Cardiac muscle cell (in vitro differentiated cells and primary cell): ENCODE measurements around the gene PLOD1. TPM values are rescaled to one million over a fixed set of nuclear protein-coding genes. Genes with fewer than 3 reads are reported as not detected.
"Not testable (repeated sequence)": the region's sequence is repeated elsewhere in the genome, so short reads cannot be mapped to it uniquely, and the experiment has no call there.

Experiments
- DNase-seq, 2 donors: peaks; one replicate each; pipeline versions ENCODE4 v3.0.0 to v3.0.0-alpha.2; 2010 to 2017; ENCODE audit warnings: low read depth in 1 of 2, low spot score in 1 of 2
- H3K27ac ChIP-seq: fragments of 200-600 bp; sonication (generic); 2 replicates; pipeline ENCODE4 v1.5.1; 2016
- H3K27me3 ChIP-seq: fragments of 200-600 bp; sonication (generic); 2 replicates; pipeline ENCODE4 v1.6.0; 2016; ENCODE audit warnings: control low read depth
- H3K36me3 ChIP-seq: fragments of 200-600 bp; sonication (generic); 2 replicates; pipeline ENCODE4 v1.5.1; 2016; ENCODE audit warnings: control low read depth
- H3K4me1 ChIP-seq: fragments of 200-600 bp; sonication (generic); 2 replicates; pipeline ENCODE4 v1.8.1; 2017; ENCODE audit warnings: low read depth, mild to moderate bottlenecking, mixed run types
- H3K4me3 ChIP-seq: fragments of 200-600 bp; sonication (generic); 2 replicates; pipeline ENCODE4 v1.5.1; 2016; ENCODE audit warnings: mild to moderate bottlenecking
- H3K9me3 ChIP-seq: fragments of 200-600 bp; sonication (generic); 2 replicates; pipeline ENCODE4 v1.5.1; 2017; ENCODE audit warnings: low read depth, mild to moderate bottlenecking, control low read depth
- CTCF ChIP-seq: IDR thresholded peaks from 2 replicates; pipeline ENCODE4 v1.5.1; 2012; ENCODE audit warnings: low read depth, mild to moderate bottlenecking, low read length
- polyA plus RNA-seq: library from polyadenylated mRNA; unstranded; fragments of >200 nt; fragmentation: Nextera tagmentation; extraction: Ambion mirVana; gene quantifications from 2 replicates; pipeline ENCODE4 v1.2.1, GENCODE V29; 2016
- total RNA-seq: library from RNA; depleted of rRNA; stranded (reverse); fragments of >200 nt; gene quantifications from 2 replicates; pipeline ENCODE4 v1.2.3, GENCODE V29; 2016

Gene PLOD1
- total and polyA plus RNA-seq, 2 experiments from 2014 or later: 149 to 185 TPM

GRCh38 chr1:11888877-11889208, 45.7 kb upstream of the PLOD1 start:
- H3K27me3 ChIP-seq: no peaks in the 10 kb centered on the region
- H3K27ac ChIP-seq: peak overlapping the region; percentile 10
- no peaks in the 10 kb centered on the region for H3K9me3 ChIP-seq
- no peak for TF ChIP-seq CTCF
- no peak for DNase-seq
- H3K36me3 ChIP-seq: no peaks in the 10 kb centered on the region
- H3K4me1 ChIP-seq: peaks cover 24% of the 10 kb centered on the region
- H3K4me3 ChIP-seq: no peak overlapping the region

GRCh38 chr1:11891433-11892186, 42.9 kb upstream of the PLOD1 start:
- peaks cover 14% of the 10 kb centered on the region for H3K4me1 ChIP-seq
- H3K4me3 ChIP-seq: no peak overlapping the region
- H3K27me3 ChIP-seq: no peaks in the 10 kb centered on the region
- H3K27ac ChIP-seq: no peak overlapping the region
- no peak for TF ChIP-seq CTCF
- H3K36me3 ChIP-seq: no peaks in the 10 kb centered on the region
- H3K9me3 ChIP-seq: no peaks in the 10 kb centered on the region
- no peak for DNase-seq

GRCh38 chr1:11893907-11894251, 40.6 kb upstream of the PLOD1 start:
- H3K4me3 ChIP-seq: no peak overlapping the region
- H3K27me3 ChIP-seq: peaks cover 14% of the 10 kb centered on the region
- no peak overlapping the region for H3K27ac ChIP-seq
- H3K36me3 ChIP-seq: no peaks in the 10 kb centered on the region
- H3K9me3 ChIP-seq: no peaks in the 10 kb centered on the region
- TF ChIP-seq CTCF: peak; percentile 97
- DNase-seq: peak; percentile 59 to 78
- no peaks in the 10 kb centered on the region for H3K4me1 ChIP-seq

- not testable (repeated sequence) for H3K9me3 ChIP-seq, H3K27ac ChIP-seq, DNase-seq, H3K36me3 ChIP-seq, H3K4me3 ChIP-seq, H3K4me1 ChIP-seq
- H3K27me3 ChIP-seq: peaks cover 20% of the 10 kb centered on the region
Observed at GRCh38 chr1:11894501-11894900, 40.0 kb upstream of the PLOD1 start.

- no peak for DNase-seq
- Histone ChIP-seq H3K27me3 (peaks cover 27% of the 10 kb centered on the region), H3K9me3 (no peaks in the 10 kb centered on the region), H3K4me1 (no peaks in the 10 kb centered on the region), H3K36me3 (no peaks in the 10 kb centered on the region), H3K27ac (no peak overlapping the region), H3K4me3 (no peak overlapping the region)
- TF ChIP-seq CTCF: no peak
Observed at GRCh38 chr1:11898086-11898785, 36.3 kb upstream of the PLOD1 start.

- peaks cover 27% of the 10 kb centered on the region for H3K27me3 ChIP-seq
Observed at GRCh38 chr1:11898831-11899467, 35.6 kb upstream of the PLOD1 start.

GRCh38 chr1:11901446-11901845, 33.1 kb upstream of the PLOD1 start:
- H3K27me3 ChIP-seq: peaks cover 27% of the 10 kb centered on the region
- not testable (repeated sequence) for DNase-seq, H3K4me1 ChIP-seq, H3K27ac ChIP-seq, H3K36me3 ChIP-seq, H3K9me3 ChIP-seq, H3K4me3 ChIP-seq

More at GRCh38 chr1:11898831-11899467, 35.6 kb upstream of the PLOD1 start:
- H3K4me3 ChIP-seq: no peak overlapping the region
- H3K36me3 ChIP-seq: no peaks in the 10 kb centered on the region
- DNase-seq: peak in 1 of 2 donors; percentile 74
- no peak for TF ChIP-seq CTCF
- H3K4me1 ChIP-seq: no peaks in the 10 kb centered on the region
- H3K27ac ChIP-seq: no peak overlapping the region
- H3K9me3 ChIP-seq: no peaks in the 10 kb centered on the region
